Epithelial cell of esophagus (primary cell): Measurements from ENCODE around the gene CNN2.

ENCODE experiments used
- DNase-seq: peaks from one replicate; pipeline ENCODE4 v3.0.0; 2010; ENCODE audit warnings: low read depth
- H3K4me3 ChIP-seq: 2 replicates; pipeline ENCODE4 v1.5.1; 2011; ENCODE audit warnings: mild to moderate bottlenecking, low read length, control low read depth
- TF ChIP-seq, protein P1 (sequence below): IDR thresholded peaks from 2 replicates; pipeline ENCODE4 v1.5.1; 2011; ENCODE audit warnings: low read depth, mild to moderate bottlenecking, low read length, control low read depth, inconsistent platforms; ENCODE audit not compliant: insufficient read depth; ENCODE audit errors: missing control alignments

The CNN2 gene

DNA sequence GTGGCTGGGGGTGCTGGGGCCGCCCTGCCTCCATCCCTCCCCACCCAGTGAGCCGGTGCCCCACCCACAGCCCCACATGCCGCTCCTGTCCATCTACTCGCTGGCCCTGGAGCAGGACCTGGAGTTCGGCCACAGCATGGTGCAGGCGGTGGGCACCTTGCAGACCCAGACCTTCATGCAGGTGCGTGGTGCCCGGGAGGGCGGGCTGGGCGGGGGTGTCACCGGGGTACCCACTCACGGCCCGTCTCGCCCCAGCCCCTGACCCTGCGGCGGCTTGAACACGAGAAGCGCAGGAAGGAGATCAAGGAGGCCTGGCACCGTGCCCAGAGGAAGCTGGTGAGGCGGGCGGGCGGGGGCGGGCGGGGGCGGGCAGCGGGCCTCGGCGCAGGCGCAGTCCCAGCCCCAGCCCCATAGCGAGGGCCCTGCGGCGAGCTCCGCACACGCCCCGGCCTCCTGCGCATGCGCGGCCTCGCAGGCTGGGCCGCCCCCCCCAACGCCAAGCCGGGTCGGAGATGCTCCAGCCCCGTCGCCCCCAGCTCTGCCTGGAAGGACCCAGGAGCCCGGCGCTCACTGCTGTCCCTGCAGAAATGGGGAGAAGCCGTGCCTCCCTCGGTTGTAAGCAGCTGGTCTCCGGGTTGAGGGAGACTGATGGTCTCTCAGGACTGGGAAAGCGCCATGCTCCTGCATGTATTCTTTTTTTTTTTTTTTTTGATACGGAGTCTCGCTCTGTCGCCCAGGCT, 48.3 kb downstream of the CNN2 start:
- H3K4me3 ChIP-seq = no peak overlapping the region
- no peak for DNase-seq
- TF ChIP-seq, protein P1, sequence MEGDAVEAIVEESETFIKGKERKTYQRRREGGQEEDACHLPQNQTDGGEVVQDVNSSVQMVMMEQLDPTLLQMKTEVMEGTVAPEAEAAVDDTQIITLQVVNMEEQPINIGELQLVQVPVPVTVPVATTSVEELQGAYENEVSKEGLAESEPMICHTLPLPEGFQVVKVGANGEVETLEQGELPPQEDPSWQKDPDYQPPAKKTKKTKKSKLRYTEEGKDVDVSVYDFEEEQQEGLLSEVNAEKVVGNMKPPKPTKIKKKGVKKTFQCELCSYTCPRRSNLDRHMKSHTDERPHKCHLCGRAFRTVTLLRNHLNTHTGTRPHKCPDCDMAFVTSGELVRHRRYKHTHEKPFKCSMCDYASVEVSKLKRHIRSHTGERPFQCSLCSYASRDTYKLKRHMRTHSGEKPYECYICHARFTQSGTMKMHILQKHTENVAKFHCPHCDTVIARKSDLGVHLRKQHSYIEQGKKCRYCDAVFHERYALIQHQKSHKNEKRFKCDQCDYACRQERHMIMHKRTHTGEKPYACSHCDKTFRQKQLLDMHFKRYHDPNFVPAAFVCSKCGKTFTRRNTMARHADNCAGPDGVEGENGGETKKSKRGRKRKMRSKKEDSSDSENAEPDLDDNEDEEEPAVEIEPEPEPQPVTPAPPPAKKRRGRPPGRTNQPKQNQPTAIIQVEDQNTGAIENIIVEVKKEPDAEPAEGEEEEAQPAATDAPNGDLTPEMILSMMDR = no peak

DNA sequence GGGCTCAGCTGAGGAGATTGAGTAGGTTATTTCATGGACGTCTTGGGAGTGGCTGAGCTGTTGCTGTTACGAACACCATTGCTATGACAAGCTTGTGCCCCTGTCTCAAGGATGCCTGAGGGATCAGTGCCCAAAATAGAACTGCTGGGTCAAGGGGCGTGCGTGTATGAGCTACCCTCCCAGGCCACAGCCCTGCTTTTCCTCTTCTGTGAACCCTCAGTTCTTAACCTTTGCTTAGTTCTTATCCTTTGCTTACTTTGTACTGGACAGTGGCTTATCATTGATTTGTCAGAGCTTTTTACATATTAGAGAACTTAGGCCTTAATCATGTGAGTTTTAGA, 49.6 kb downstream of the CNN2 start:
- TF ChIP-seq, protein P1 = no peak
- no peak for DNase-seq
- H3K4me3 ChIP-seq = no peak overlapping the region

DNA sequence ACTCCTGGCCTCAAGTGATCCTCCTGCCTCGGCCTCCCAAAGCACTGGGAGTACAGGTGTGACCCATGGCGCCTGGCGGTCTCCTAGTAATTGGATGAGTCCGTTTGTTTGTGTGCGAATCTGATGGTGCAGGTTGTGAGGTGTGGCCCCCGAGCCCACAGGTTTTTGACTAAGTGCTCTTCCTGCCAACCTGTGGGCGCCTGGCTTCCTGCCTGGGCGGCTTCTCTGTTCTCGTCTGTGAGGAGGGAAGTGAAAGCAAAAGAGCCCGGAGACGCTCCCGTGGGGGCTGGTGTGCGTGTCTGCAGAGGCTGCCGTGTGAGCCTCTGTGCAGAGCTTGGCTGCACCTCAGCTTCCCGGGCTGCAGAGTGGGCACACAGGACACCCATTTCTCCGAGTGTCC, 50.5 kb downstream of the CNN2 start:
- DNase-seq = peak; percentile 66
- peak overlapping the region; percentile 15 for H3K4me3 ChIP-seq
- TF ChIP-seq, protein P1 = no peak

DNA sequence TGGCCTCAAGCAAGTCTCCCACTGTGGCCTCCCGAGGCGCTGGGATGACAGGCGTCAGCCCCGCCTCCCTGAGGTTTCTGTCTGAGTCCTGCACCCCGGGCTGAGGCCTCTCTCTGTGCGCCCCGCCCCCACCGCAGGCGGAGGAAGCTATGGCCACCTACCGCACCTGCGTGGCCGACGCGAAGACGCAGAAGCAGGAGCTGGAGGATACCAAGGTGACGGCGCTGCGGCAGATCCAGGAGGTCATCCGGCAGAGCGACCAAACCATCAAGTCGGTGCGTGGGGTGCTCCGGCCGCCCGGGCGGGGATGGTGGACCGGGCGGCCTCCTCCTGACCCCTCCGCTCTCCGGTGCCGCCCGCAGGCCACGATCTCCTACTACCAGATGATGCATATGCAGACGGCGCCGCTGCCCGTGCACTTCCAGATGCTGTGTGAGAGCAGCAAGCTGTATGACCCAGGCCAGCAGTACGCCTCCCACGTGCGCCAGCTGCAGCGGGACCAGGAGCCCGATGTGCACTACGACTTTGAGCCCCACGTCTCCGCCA, 53.2 kb downstream of the CNN2 start:
- TF ChIP-seq, protein P1 = no peak
- H3K4me3 ChIP-seq = no peak overlapping the region
- no peak for DNase-seq

DNA sequence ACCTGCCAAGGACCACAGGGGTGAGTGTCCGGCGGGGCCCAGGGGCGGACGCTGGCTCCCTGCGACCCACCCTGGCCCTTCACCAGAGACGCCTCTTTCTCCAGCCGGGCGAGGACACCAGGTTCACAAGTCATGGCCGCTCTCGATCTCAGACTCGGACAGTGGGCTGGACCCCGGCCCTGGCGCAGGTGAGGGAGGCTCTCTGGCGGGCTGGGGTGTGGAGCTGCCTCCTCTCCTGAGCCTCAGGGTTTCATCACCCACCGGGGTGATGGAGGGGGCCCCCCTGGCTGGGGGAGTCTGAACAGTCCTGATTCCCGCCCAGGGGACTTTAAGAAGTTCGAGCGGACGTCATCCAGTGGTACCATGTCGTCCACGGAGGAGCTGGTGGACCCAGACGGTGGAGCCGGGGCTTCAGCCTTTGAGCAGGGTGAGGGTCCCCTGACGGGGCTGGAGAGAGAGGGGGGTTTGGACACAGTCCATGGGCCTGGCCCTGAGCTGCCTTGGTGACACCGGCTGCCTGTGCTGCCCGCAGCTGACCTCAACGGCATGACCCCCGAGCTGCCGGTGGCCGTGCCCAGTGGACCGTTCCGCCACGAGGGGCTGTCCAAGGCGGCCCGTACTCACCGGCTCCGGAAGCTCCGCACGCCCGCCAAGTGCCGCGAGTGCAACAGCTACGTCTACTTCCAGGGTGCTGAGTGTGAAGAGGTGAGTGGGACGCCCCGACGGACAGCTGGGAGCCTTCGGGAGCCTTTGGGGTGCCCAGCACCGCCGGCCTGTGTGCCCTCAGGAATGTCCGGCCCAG, 54.2 kb downstream of the CNN2 start:
- no peak for DNase-seq
- TF ChIP-seq, protein P1 = no peak

DNA sequence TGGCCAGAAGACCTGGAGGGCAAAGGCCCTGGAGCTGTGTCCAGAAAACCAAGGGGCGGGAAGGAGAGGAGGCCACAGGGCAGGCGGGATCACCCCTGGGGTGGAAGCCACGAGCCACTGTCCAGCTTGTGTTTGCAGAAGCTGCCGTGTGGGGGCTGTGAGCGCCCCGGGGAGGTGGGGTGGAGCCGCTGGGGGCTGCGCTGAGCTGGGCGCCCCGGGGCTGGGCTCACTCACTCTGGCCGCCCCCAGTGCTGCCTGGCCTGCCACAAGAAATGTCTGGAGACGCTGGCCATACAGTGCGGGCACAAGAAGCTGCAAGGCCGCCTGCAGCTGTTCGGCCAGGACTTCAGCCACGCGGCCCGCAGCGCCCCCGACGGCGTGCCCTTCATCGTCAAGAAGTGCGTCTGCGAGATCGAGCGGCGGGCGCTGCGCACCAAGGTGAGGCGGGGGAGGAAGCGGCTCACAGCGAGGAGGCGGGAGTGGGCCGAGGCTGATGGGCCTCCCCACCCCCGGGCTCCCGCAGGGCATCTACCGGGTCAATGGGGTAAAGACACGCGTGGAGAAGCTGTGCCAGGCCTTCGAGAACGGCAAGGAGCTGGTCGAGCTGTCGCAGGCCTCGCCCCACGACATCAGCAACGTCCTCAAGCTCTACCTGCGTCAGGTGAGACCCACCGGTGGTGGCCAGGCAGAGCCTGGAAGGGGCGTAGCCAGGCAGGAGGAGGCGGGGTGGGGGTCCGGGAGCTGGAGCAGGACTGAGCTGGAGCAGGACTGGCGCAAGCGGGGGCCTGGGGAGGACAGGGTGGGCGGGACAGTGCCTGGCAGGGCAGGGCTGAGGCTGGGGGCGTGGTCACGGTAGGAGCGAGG, 55.1 kb downstream of the CNN2 start:
- TF ChIP-seq, protein P1 = no peak
- H3K4me3 ChIP-seq = peak overlapping the region; percentile 43
- no peak for DNase-seq

More for the DNA sequence above, 54.2 kb downstream of the CNN2 start:
- no peak overlapping the region for H3K4me3 ChIP-seq
